Tibial nerve (tissue), 4 donors: ENCODE data around the gene COL25A1.

Experiments
- CTCF ChIP-seq, 5 experiments: fragments of 200-600 bp in 3 of 5; fragments of 450-650 bp in 2 of 5; sonication (generic) in 3 of 5; IDR thresholded peaks; one replicate each; pipeline ENCODE4 v1.5.1; 2016 to 2019; ENCODE audit warnings: antibody characterized with exemption in 5 of 5, mild to moderate bottlenecking in 3 of 5, moderate library complexity in 2 of 5
- EP300 ChIP-seq, 2 donors: sonication (generic); formaldehyde crosslinking; IDR thresholded peaks; one replicate each; pipeline ENCODE4 v1.6.1; 2017; ENCODE audit warnings: antibody characterized with exemption in 2 of 2, mild to moderate bottlenecking in 1 of 2
- POLR2A ChIP-seq, 2 donors: fragments of 450-650 bp; IDR thresholded peaks; one replicate each; pipeline ENCODE4 v1.6.1; 2017; ENCODE audit warnings: antibody characterized with exemption in 2 of 2, mild to moderate bottlenecking in 2 of 2, moderate library complexity in 2 of 2

- no peak for TF ChIP-seq CTCF (IDR thresholded peaks at IDR 0.05)
- TF ChIP-seq POLR2A (IDR thresholded peaks at IDR 0.05) = no peak
- no peak for TF ChIP-seq EP300 (IDR thresholded peaks at IDR 0.05)
These were observed 259.2 kb downstream of the COL25A1 start for GRCh38 chr4:109043286-109043685.
